Osteocyte (in vitro differentiated cells): ENCODE data around the gene PHLDB2. TPM values are rescaled to one million over a fixed set of nuclear protein-coding genes. Genes with fewer than 3 reads are reported as not detected.

ENCODE experiments used
- DNase-seq: peaks from one replicate; pipeline ENCODE4 v3.0.0; 2021; ENCODE audit warnings: mixed read lengths; ENCODE audit not compliant: unreplicated experiment; ENCODE audit errors: extremely low spot score
- H3K27ac Mint-ChIP-seq: one replicate; pipeline ENCODE4 v1.8.0; 2021; ENCODE audit warnings: mild to moderate bottlenecking, mixed read lengths; ENCODE audit not compliant: unreplicated experiment
- H3K27me3 Mint-ChIP-seq: one replicate; pipeline ENCODE4 v1.8.0; 2021; ENCODE audit warnings: mixed read lengths; ENCODE audit not compliant: unreplicated experiment
- H3K36me3 Mint-ChIP-seq: one replicate; pipeline ENCODE4 v1.8.0; 2021; ENCODE audit warnings: mixed read lengths; ENCODE audit not compliant: unreplicated experiment
- H3K4me1 Mint-ChIP-seq: one replicate; pipeline ENCODE4 v1.8.0; 2021; ENCODE audit warnings: mixed read lengths; ENCODE audit not compliant: unreplicated experiment
- H3K4me3 Mint-ChIP-seq: one replicate; pipeline ENCODE4 v1.8.0; 2021; ENCODE audit warnings: mild to moderate bottlenecking, moderate library complexity, mixed read lengths; ENCODE audit not compliant: unreplicated experiment
- H3K9me3 Mint-ChIP-seq: one replicate; pipeline ENCODE4 v1.8.0; 2021; ENCODE audit warnings: mixed read lengths; ENCODE audit not compliant: unreplicated experiment
- total RNA-seq: library from RNA; stranded (reverse); gene quantifications from 2 replicates; pipeline ENCODE4 v1.2.1, GENCODE V29; 2021
- TF ChIP-seq, protein P1 (sequence below): fragments of 200-600 bp; sonication (generic); IDR thresholded peaks from 2 replicates; pipeline ENCODE4 v1.5.0; 2021; ENCODE audit warnings: antibody characterized with exemption, mild to moderate bottlenecking, moderate library complexity

PHLDB2 gene
- total RNA-seq, 1 donor from 2014 or later: 134 TPM

DNA sequence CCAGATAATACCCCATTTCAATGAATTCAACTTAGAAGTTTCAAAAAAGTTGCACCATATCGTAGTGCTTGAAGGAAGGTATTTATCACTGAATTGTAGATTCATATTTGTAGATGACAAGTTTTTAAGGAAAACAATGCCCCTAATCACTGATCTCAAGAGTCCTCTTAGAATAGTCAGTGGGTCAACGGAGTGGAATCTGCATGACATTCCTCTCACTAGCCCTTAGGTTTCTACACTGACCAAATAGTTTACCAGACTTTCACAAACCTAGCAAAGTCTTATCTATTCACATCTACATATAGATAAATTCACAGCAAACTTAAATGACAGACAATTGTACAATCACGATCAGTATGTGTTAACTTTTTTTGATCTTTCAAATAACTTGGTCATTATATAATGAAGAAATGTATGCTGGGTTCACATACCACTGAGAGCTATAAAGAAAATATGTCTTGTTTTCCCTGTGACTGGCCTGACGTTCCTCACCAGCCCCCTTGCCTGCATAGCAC, 35.7 kb upstream of the PHLDB2 start:
- TF ChIP-seq, protein P1, sequence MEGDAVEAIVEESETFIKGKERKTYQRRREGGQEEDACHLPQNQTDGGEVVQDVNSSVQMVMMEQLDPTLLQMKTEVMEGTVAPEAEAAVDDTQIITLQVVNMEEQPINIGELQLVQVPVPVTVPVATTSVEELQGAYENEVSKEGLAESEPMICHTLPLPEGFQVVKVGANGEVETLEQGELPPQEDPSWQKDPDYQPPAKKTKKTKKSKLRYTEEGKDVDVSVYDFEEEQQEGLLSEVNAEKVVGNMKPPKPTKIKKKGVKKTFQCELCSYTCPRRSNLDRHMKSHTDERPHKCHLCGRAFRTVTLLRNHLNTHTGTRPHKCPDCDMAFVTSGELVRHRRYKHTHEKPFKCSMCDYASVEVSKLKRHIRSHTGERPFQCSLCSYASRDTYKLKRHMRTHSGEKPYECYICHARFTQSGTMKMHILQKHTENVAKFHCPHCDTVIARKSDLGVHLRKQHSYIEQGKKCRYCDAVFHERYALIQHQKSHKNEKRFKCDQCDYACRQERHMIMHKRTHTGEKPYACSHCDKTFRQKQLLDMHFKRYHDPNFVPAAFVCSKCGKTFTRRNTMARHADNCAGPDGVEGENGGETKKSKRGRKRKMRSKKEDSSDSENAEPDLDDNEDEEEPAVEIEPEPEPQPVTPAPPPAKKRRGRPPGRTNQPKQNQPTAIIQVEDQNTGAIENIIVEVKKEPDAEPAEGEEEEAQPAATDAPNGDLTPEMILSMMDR: no peak
- no peaks in the 10 kb centered on the region for H3K27me3 Mint-ChIP-seq
- H3K4me1 Mint-ChIP-seq: peaks cover 15% of the 10 kb centered on the region
- peak overlapping the region; percentile 33 for H3K27ac Mint-ChIP-seq
- no peaks in the 10 kb centered on the region for H3K36me3 Mint-ChIP-seq
- H3K4me3 Mint-ChIP-seq: no peak overlapping the region
- peaks cover 19% of the 10 kb centered on the region for H3K9me3 Mint-ChIP-seq
- DNase-seq: no peak

DNA sequence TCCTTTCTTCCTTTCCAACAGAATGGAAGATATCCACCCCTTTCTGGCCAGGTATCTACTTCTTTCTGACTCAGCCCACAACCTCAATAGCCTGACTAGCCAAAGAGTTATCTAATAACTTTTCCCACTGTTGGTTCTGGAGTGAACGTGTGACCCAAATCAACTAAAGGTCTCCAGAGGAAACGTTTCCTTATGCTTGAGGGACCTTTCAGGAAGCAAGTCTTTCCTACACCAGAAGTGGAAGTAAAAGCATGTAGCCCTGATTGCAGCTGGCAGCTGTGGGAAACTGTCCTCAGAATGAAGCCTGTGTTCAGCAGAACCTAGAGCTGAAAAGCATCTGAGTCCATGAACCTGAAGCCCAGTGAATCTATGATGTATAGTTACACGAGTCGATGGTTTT, 34.7 kb upstream of the PHLDB2 start:
- peaks cover 15% of the 10 kb centered on the region for H3K4me1 Mint-ChIP-seq
- H3K36me3 Mint-ChIP-seq: no peaks in the 10 kb centered on the region
- TF ChIP-seq, protein P1: no peak
- no peaks in the 10 kb centered on the region for H3K27me3 Mint-ChIP-seq
- no peak overlapping the region for H3K27ac Mint-ChIP-seq
- H3K4me3 Mint-ChIP-seq: no peak overlapping the region
- no peak for DNase-seq
- H3K9me3 Mint-ChIP-seq: peaks cover 16% of the 10 kb centered on the region

DNA sequence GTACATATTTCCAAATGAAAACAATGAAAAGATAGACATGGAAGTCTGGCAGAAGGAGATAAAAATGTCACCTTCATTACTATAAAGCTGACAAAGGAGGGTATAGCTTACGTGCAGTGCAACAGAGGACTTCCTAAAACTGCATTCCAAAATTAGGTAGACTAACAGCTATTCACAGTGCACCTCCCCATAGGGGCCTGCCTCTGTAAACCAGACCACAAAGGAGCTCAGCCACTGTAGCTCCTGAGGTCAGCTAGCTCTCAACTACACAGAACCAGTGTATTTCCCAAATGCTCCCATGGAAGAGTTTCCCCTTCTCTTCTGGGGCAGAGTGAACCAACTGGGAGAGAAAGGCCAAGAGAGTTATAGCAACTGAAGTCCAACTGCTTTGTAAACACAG, 31.2 kb upstream of the PHLDB2 start:
- H3K27me3 Mint-ChIP-seq: no peaks in the 10 kb centered on the region
- no peaks in the 10 kb centered on the region for H3K9me3 Mint-ChIP-seq

DNA sequence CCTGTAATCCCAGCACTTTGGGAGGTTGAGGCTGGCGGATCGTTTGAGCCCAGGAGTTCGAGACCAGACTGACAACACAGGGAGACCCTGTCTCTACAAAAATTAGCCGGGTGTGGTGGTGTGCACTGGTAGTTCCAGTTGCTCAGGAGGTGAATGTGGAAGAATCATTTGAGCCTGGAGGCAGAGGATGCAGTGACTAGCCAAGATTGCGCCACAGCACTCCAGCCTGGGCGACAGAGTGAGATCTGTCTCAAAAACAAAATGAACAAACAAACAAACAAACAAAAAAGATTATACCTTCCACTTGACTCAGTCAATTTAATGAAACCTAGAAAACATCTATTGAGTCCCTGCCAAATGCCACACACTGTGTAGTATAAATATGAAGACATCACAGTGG, 30.5 kb upstream of the PHLDB2 start:
- no peaks in the 10 kb centered on the region for H3K36me3 Mint-ChIP-seq
- no peak overlapping the region for H3K4me3 Mint-ChIP-seq
- no peaks in the 10 kb centered on the region for H3K27me3 Mint-ChIP-seq
- TF ChIP-seq, protein P1: no peak
- H3K9me3 Mint-ChIP-seq: no peaks in the 10 kb centered on the region
- DNase-seq: no peak
- no peak overlapping the region for H3K27ac Mint-ChIP-seq
- H3K4me1 Mint-ChIP-seq: peaks cover 8% of the 10 kb centered on the region

More for the DNA sequence above, 31.2 kb upstream of the PHLDB2 start:
- Mint-ChIP-seq H3K4me1 (peaks cover 13% of the 10 kb centered on the region), H3K27ac (no peak overlapping the region), H3K36me3 (no peaks in the 10 kb centered on the region), H3K4me3 (no peak overlapping the region)
- TF ChIP-seq, protein P1: no peak
- no peak for DNase-seq

DNA sequence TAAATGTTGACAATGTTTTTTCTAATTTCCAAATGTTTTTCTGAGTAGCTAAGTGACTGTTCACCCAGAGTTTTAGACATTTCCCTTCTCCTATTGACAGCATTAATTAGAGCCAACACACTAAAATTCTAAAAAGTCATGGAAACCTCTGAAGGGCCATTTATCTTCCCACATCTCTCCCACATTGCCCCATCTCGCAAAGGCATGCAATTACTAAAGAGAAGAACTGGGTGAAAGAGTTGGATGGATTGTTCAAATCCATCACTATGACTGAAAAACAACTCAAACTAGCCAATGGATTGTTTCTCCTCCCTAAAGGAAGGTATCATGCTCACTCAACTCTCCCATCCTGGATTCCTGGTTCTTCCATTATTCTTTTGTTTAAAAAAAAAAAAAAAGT, 30.0 kb upstream of the PHLDB2 start:
- no peaks in the 10 kb centered on the region for H3K9me3 Mint-ChIP-seq
- no peak overlapping the region for H3K4me3 Mint-ChIP-seq
- TF ChIP-seq, protein P1: no peak
- no peaks in the 10 kb centered on the region for H3K27me3 Mint-ChIP-seq
- DNase-seq: no peak
- H3K4me1 Mint-ChIP-seq: peaks cover 3% of the 10 kb centered on the region
- no peak overlapping the region for H3K27ac Mint-ChIP-seq
- no peaks in the 10 kb centered on the region for H3K36me3 Mint-ChIP-seq
